ENCODE results near the gene ZCCHC17.

DNA sequence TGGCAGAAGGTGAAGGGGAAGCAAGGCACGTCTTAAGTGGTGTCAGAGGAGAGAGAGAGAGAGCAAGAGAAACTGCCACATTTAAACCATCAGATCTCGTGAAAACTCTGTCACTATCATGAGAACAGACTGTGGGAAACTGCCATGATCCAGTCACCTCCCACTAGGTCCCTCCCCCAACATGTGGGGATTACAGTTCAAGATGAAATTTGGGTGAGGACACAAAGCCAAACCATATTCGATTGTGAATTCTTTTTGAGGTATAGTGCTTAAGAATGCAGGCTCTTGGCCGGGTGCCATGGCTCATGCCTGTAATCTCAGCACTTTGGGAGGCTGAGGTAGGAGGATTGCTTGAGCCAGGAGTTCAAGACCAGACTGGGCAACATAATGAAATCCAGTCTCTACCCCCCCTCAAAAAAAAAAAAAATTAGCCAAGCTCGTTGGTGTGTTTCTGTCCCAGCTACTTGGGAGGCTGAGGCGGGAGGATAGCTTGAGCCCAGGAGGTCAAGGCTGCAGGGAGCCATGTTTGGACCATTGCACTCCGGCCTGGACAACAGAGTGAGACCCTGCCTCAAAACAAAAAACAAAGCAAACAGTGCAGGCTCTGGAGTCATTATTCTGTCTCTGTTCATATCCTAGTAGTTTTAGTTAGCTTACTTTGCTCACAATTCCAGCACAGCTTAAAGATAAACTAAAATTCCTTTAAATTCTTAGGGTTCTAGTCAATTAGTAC is 6.0 kb downstream of the ZCCHC17 start:
- TF ChIP-seq, protein P1, sequence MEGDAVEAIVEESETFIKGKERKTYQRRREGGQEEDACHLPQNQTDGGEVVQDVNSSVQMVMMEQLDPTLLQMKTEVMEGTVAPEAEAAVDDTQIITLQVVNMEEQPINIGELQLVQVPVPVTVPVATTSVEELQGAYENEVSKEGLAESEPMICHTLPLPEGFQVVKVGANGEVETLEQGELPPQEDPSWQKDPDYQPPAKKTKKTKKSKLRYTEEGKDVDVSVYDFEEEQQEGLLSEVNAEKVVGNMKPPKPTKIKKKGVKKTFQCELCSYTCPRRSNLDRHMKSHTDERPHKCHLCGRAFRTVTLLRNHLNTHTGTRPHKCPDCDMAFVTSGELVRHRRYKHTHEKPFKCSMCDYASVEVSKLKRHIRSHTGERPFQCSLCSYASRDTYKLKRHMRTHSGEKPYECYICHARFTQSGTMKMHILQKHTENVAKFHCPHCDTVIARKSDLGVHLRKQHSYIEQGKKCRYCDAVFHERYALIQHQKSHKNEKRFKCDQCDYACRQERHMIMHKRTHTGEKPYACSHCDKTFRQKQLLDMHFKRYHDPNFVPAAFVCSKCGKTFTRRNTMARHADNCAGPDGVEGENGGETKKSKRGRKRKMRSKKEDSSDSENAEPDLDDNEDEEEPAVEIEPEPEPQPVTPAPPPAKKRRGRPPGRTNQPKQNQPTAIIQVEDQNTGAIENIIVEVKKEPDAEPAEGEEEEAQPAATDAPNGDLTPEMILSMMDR (IDR thresholded peaks at IDR 0.05): no peak
- no peak for TF ChIP-seq POLR2A (IDR thresholded peaks at IDR 0.05)
